Measurements from ENCODE around the gene GNG13.
A peak's percentile ranks its signal among the peaks of the same experiment; 100 is the strongest.

Gene GNG13

GRCh38 chr16:813204-813915 lies 12.8 kb upstream of the GNG13 start:
- no peak for DNase-seq

GRCh38 chr16:808085-808386 lies 7.5 kb upstream of the GNG13 start:
- no peak for DNase-seq

DNA sequence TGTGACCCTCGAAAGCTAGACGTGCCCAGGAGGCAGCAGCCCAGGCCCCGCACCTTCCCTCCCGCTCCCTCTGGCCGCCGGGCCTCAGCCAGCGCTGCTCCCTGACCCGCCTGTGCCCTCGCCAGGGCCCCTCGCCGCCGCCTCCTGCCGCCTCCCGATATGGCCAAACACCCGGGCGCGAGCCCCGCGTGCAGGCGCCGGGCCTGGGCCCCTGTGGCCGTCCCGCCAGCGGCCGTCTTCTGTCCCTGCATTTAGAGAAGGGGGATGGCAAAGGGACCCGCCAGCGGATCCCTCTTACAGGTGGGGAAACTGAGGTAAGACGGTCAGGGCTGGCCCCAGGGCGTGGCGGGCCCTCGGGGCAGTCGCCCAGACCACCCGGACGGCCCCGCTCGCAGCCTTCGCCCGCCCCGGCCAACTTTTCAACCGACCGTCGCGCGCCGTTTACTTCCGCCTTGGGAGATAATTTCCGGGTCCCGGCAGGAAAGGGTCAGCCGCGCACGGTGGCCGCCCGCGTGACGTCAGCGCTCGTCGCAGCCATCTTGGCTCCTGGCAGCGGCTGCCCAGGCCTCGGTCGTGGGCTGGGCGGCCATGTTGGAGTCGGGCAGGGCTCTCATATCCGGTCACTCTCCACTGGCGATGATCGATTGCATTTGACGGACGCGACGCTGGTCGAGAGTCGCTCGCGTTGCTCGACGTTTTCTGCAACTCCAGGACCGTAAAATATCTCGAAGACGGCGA lies 7.0 kb upstream of the GNG13 start:
- peak; percentile 51 for DNase-seq

DNA sequence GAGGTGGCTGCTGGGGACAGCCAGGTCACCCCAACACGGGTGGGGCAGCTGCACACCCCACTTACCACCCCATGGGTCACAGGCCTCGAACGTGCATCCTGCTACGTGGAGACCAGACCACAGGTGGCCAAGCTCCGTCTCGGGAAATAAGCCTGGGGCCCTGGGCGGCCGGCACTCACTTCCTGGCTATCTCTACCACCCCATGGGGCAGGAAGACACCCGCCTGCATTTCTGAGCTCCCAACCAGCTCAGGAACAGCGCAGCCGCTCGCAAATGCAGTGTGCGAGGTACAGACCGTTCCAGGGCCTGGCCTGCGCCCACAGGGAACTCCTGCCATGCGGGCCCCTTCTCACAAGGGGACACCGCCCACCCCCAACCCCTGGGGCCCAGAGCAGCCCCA lies 4.9 kb upstream of the GNG13 start:
- DNase-seq, result no peak

DNA sequence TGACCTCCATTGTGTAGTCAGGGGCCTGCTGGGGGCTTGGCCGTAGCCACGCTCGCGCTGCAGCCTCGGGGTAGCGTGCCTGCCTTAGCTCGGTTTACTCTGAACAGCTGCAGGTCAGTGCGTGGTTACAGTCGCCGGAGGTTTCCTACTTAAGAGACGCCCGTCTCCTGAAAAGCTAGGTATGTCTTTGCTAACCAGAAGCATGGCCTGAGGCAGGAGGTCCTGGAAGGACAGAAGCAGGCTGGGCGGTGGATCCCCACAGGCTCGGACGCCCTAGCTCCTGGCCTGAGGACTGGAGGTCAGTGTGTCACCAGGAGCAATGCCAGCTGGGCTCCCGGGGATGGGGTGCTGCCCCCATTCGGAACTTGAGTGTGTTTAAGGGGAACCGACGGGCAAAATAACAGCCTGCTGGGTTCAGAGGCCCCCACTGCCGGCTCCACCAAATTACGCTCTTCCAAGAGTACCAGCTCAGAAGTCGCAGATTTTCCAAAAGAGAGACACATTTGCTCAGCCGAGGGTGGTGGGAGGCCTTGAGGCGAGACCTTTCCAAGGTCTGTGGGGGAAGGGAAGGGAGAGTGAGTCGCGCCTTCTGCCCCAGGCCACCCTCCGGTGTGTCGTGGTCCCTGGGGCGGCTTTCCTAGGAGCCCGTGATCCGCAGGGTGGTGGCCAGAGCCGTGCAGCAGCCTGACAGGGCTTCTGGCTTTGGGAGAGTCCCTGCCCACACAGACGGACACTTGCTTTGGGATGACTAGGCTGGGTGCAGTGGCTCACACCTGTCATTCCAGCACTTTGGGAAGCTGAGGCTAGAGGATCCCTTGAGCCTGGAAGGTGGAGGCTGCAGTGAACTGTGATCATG lies 3.9 kb upstream of the GNG13 start:
- no peak for DNase-seq

- DNase-seq, result no peak
These were observed 3.2 kb upstream of the GNG13 start for GRCh38 chr16:803754-804080.

DNA sequence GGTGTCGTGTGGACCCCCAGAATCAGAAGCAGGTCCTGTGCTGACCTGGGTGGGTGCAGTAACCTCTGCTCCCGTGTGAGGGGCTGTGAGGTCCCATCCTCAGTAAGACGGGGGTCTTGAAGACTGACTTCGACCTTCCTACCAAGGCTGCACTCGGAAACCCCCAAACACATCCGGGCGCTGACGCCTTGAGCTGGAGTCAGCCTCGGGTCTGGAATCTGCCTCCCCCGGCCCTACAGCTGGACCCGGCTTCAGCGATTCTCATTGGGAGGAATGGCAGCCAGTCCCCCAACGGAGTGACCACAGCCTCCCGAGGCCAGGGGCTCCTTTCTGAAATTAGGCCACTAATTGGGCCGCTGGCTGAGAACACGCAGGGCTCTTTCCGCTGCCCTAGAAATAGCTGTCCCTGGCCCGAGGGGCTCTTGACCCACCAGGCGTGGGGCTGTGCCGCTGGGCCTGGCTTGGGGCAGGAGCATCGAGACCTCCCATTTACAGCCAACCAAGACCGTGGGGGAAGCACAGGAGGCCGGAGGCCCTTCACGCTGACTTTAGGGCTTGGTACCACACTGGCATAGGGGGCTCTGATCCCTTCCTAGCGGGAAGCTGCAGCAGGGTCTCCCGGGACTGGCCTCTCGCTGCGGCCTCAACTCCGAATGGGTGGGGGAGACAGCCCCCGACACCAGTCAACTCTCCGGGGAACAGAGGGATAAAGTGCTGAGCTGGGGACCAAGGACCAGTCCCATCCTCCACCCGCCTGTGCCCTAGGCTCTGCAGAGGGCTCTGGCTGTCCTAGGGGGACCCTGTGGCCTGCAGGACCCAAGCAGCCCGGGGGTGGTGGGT lies 2.6 kb upstream of the GNG13 start:
- no peak for DNase-seq

- DNase-seq, result no peak
These were observed 1.9 kb upstream of the GNG13 start for GRCh38 chr16:802461-802860.

DNA sequence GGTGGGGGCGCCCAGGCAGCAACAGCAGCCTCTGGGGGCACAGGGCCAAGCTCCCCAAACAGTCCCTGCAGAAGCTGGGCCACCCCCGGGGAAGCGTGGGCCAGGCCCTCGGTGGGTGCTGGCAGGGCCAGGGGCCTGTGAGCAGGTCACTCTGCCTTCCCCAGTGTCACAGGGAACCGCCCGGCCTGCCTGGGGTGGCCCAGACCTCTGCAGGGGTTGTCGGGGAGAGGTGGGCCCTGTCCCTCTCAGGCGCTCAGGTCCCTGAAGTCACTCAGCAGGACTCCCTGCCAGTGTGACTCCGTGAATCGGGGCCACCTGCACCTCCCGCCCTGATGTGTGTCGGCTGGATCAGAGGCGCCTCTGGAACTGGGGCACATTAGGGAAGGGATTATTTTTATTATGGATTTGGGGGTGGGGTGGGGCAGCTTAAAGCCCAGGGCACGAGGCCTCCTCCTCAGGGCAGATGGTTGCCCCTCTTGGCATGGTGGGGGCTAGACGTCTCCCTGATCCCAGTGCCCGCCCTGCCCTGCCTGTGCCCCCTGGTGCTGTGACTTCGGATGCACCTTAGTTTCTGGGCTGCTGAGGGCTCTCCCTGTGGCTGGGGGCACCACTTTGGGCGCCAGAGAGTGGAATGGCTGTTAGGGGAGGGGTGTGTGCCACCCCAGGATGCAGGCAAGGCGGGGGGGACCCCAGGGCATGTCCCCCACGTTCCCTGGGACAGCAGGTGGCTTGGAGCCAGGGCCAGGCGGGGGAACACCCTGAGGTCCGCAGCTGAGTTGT lies 1.2 kb upstream of the GNG13 start:
- DNase-seq, result no peak

GRCh38 chr16:800834-801511 lies 439 bp upstream of the GNG13 start:
- DNase-seq, result no peak

GRCh38 chr16:799111-799947 lies 1.2 kb downstream of the GNG13 start:
- no peak for DNase-seq

- no peak for DNase-seq
These were observed 1.9 kb downstream of the GNG13 start for GRCh38 chr16:798666-799065.

DNA sequence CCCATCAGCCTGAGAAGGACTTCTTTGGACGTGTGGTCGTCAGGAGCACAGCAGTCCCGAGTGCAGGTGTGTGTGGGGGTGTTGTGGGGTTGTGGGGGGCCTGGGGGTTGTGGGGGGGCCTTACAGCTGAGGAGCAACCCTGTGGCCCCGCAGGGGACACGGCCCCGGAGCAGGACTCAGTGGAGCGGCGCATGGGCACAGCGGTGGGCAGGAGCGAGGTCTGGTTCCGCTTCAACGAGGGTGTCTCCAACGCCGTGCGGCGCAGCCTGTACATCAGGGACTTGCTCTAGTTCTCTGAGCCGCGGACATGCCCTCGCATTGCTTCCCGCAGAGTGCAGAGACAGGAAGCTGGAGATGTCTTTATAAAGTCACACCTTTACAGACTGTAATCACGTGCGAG lies 2.8 kb downstream of the GNG13 start:
- DNase-seq, result no peak

DNA sequence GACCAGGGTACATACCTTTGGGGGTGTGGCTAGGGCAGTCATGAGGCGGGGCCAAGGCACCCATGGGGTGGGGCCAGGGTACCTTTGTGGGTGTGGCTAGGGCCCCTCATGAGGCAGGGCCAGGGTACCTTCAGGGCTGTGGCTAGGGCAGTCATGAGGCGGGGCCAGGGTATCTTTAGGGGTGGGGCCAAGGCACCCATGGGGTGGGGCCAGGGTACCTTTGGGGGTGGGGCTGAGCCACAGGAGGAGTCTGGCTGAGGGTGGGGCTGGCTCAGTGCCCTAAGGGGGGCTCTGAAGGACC lies 3.5 kb downstream of the GNG13 start:
- no peak for DNase-seq

- no peak for DNase-seq
These were observed 4.0 kb downstream of the GNG13 start for GRCh38 chr16:796296-797119.

GRCh38 chr16:795580-796229 lies 4.8 kb downstream of the GNG13 start:
- DNase-seq, result no peak

- DNase-seq, result no peak
These were observed 5.6 kb downstream of the GNG13 start for GRCh38 chr16:794853-795466.

GRCh38 chr16:794091-794822 lies 6.3 kb downstream of the GNG13 start:
- DNase-seq, result no peak
